K562 (cell line): ENCODE data around the gene HOXC12. TPM values are rescaled to one million over a fixed set of nuclear protein-coding genes. Genes with fewer than 3 reads are reported as not detected.

Source experiments
- DACH1 ChIP-seq: fragments of 450-650 bp; IDR thresholded peaks from 2 replicates; pipeline ENCODE4 v1.6.1; 2018; ENCODE audit not compliant: partially characterized antibody
- HDAC6 ChIP-seq: IDR thresholded peaks from 2 replicates; pipeline ENCODE4 v1.6.1; 2012; ENCODE audit warnings: low read depth, mild to moderate bottlenecking, control low read depth, inconsistent platforms, low read length, moderate library complexity
- HOMEZ ChIP-seq: fragments of 250-450 bp; sonication (Bioruptor Pico); IDR thresholded peaks from 2 replicates; pipeline ENCODE4 v1.4.0; 2020; ENCODE audit warnings: mild to moderate bottlenecking, moderate library complexity
- IRF2 ChIP-seq: sonication (generic); formaldehyde crosslinking; IDR thresholded peaks from 2 replicates; pipeline ENCODE4 v1.8.1; 2022; ENCODE audit warnings: mild to moderate bottlenecking, missing genetic modification reagents
- NUFIP1 ChIP-seq: fragments of 450-650 bp; IDR thresholded peaks from 2 replicates; pipeline ENCODE4 v1.6.1; 2018; ENCODE audit not compliant: partially characterized antibody
- PCBP1 ChIP-seq: fragments of 200-400 bp; formaldehyde crosslinking; IDR thresholded peaks from 2 replicates; pipeline ENCODE4 v1.6.1; 2018; ENCODE audit warnings: mild to moderate bottlenecking, low read depth, low read length; ENCODE audit not compliant: poor library complexity, severe bottlenecking
- POLR3A ChIP-seq: IDR thresholded peaks from 2 replicates; pipeline ENCODE4 v1.6.1; 2011; ENCODE audit warnings: borderline replicate concordance, mild to moderate bottlenecking, moderate library complexity; ENCODE audit not compliant: insufficient read length, insufficient read depth; ENCODE audit errors: extremely low read depth
- RREB1 ChIP-seq: fragments of 250-450 bp; sonication (Bioruptor Pico); IDR thresholded peaks from 2 replicates; pipeline ENCODE4 v1.4.0; 2020
- SMC3 ChIP-seq: conservative IDR thresholded peaks from 2 replicates; pipeline ENCODE4 v1.6.1; 2011; ENCODE audit warnings: low read depth, low read length, improper control_type of control experiment; ENCODE audit not compliant: insufficient read depth
- WHSC1 ChIP-seq: IDR thresholded peaks from one replicate; pipeline ENCODE4 v1.6.1; 2012; ENCODE audit warnings: low read length, control low read depth, inconsistent platforms
- ZC3H4 ChIP-seq: sonication (generic); formaldehyde crosslinking; IDR thresholded peaks from 2 replicates; pipeline ENCODE4 v1.9.0; 2021; ENCODE audit warnings: missing genetic modification reagents, borderline replicate concordance
- ZNF551 ChIP-seq: fragments of 250-450 bp; sonication (Bioruptor Pico); IDR thresholded peaks from 2 replicates; pipeline ENCODE4 v1.5.0; 2021; ENCODE audit warnings: mild to moderate bottlenecking, moderate library complexity
- ZNF586 ChIP-seq: fragments of 450-650 bp; formaldehyde crosslinking; conservative IDR thresholded peaks from 2 replicates; pipeline ENCODE4 v1.4.0; 2020; ENCODE audit warnings: mild to moderate bottlenecking, moderate library complexity
- ZNF764 ChIP-seq: fragments of 250-450 bp; sonication (Bioruptor Pico); IDR thresholded peaks from 2 replicates; pipeline ENCODE4 v1.4.0; 2020; ENCODE audit warnings: low read depth, mild to moderate bottlenecking, moderate library complexity
- polyA plus RNA-seq, 8 experiments: library from polyadenylated mRNA; depleted of rRNA in 4 of 8; stranded (reverse) in 5 of 8; unstranded in 3 of 8; fragments of >200 nt; fragmentation: Nextera tagmentation in 2 of 8; fragmentation: Illumina TruSeq in 1 of 8; extraction: Ambion mirVana in 2 of 8; extraction: Trizol in 1 of 8; gene quantifications; 2 replicates each; pipeline versions ENCODE4 v1.2.1 to v1.2.3, GENCODE V29; 2011 to 2014; ENCODE audit warnings: inconsistent platforms in 1 of 8, missing spikeins in 1 of 8
- total RNA-seq, 7 experiments: library from RNA; depleted of rRNA in 6 of 7; stranded (reverse); fragments of >200 nt in 6 of 7; fragmentation: Illumina TruSeq in 2 of 7; extraction: Trizol in 2 of 7; gene quantifications; 2 replicates each; pipeline versions ENCODE4 v1.2.1 to v1.2.3, GENCODE V29; 2011 to 2021; ENCODE audit warnings: low replicate concordance in 1 of 7
- TF ChIP-seq, protein P1 (sequence below): fragments of 200-800 bp; sonication (Bioruptor generic); IDR thresholded peaks from 2 replicates; pipeline ENCODE4 v1.6.1; 2017; ENCODE audit warnings: missing genetic modification characterization, missing compliant biosample characterization
- TF ChIP-seq, protein P2 (sequence below), 2 experiments: fragments of 450-650 bp in 1 of 2; sonication (generic) in 1 of 2; formaldehyde crosslinking in 1 of 2; IDR thresholded peaks in 1 of 2; conservative IDR thresholded peaks in 1 of 2; 2 replicates each; pipeline versions ENCODE4 v1.6.1 to v1.8.1; 2016 to 2023; ENCODE audit warnings: mild to moderate bottlenecking in 2 of 2, moderate library complexity in 2 of 2, inconsistent platforms in 1 of 2, missing genetic modification reagents in 1 of 2

HOXC12 gene
- total and polyA plus RNA-seq, 9 of the 15 experiments (the other 6 are each of a cell fraction or from before 2014, with no cell fraction given), result 0.04 to 0.36 (median 0.11) TPM; not detected in 1

GRCh38 chr12:53984901-53985691 lies 30.4 kb downstream of the HOXC12 start, which contains the start of gene HOXC10 (continued):
- TF ChIP-seq HOMEZ (no peak), WHSC1 (no peak), RREB1 (CRISPR knock-in tag) (no peak), IRF2 (CRISPR knock-in tag) (no peak), NUFIP1 (no peak), ZNF586 (no peak), PCBP1 (peak; percentile 29), HDAC6 (no peak), ZC3H4 (CRISPR knock-in tag) (no peak), POLR3A (no peak), ZNF551 (no peak), ZNF764 (CRISPR knock-in tag) (no peak), SMC3 (peak; percentile 81), DACH1 (no peak)
- TF ChIP-seq, protein P1, sequence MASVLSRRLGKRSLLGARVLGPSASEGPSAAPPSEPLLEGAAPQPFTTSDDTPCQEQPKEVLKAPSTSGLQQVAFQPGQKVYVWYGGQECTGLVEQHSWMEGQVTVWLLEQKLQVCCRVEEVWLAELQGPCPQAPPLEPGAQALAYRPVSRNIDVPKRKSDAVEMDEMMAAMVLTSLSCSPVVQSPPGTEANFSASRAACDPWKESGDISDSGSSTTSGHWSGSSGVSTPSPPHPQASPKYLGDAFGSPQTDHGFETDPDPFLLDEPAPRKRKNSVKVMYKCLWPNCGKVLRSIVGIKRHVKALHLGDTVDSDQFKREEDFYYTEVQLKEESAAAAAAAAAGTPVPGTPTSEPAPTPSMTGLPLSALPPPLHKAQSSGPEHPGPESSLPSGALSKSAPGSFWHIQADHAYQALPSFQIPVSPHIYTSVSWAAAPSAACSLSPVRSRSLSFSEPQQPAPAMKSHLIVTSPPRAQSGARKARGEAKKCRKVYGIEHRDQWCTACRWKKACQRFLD, result 0 out of 2 replicates have a peak, but pooled peaks have one; percentile 39
- TF ChIP-seq, protein P2, sequence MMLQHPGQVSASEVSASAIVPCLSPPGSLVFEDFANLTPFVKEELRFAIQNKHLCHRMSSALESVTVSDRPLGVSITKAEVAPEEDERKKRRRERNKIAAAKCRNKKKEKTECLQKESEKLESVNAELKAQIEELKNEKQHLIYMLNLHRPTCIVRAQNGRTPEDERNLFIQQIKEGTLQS (IDR thresholded peaks at IDR 0.05), result peak; percentile 93
- TF ChIP-seq, protein P2 (CRISPR knock-in tag; conservative IDR thresholded peaks at IDR 0.05), result 0 out of 2 replicates have a peak, but pooled peaks have one; percentile 46
